ENCODE results near the gene C9orf78.
"Not testable (repeated sequence)": the region's sequence is repeated elsewhere in the genome, so short reads cannot be mapped to it uniquely, and the experiment has no call there.

The C9orf78 gene

GRCh38 chr9:129812385-129812784 lies 22.7 kb downstream of the C9orf78 start:
- no peak for DNase-seq (ENCODE audit: low read depth in 2 of 2)

GRCh38 chr9:129811967-129812363 lies 23.1 kb downstream of the C9orf78 start:
- no peak for DNase-seq (ENCODE audit: low read depth in 2 of 2)

- DNase-seq (ENCODE audit: low read depth in 2 of 2), result no peak
These were observed 24.3 kb downstream of the C9orf78 start for GRCh38 chr9:129810788-129811187.

- DNase-seq (ENCODE audit: low read depth in 2 of 2), result no peak
These were observed 25.0 kb downstream of the C9orf78 start for GRCh38 chr9:129810116-129810515.

- DNase-seq (ENCODE audit: low read depth in 2 of 2), result no peak
These were observed 25.7 kb downstream of the C9orf78 start for GRCh38 chr9:129809346-129809745.

- no peak for DNase-seq (ENCODE audit: low read depth in 2 of 2)
These were observed 29.0 kb downstream of the C9orf78 start for GRCh38 chr9:129806061-129806460.

- no peak for DNase-seq (ENCODE audit: low read depth in 2 of 2)
These were observed 31.4 kb downstream of the C9orf78 start for GRCh38 chr9:129803676-129804060.

- DNase-seq (ENCODE audit: low read depth in 2 of 2), result peak; percentile 90
These were observed 32.0 kb downstream of the C9orf78 start, which contains the start of gene TOR1B for GRCh38 chr9:129802833-129803675. TSS of gene TOR1B (plus strand) at chr9:129803184. CDS start at chr9:129803213, 29 bp downstream.

- no peak for DNase-seq (ENCODE audit: low read depth in 2 of 2)
These were observed 33.6 kb downstream of the C9orf78 start for GRCh38 chr9:129801504-129801903.

- DNase-seq (ENCODE audit: low read depth in 2 of 2), result no peak
These were observed 36.1 kb downstream of the C9orf78 start for GRCh38 chr9:129798973-129799372.

- DNase-seq (ENCODE audit: low read depth in 2 of 2), result not testable (repeated sequence)
These were observed 39.0 kb downstream of the C9orf78 start for GRCh38 chr9:129796029-129796428.

- no peak for DNase-seq (ENCODE audit: low read depth in 2 of 2)
These were observed 40.5 kb downstream of the C9orf78 start for GRCh38 chr9:129794549-129794948.

GRCh38 chr9:129786481-129786880 lies 48.6 kb downstream of the C9orf78 start:
- no peak for DNase-seq (ENCODE audit: low read depth in 2 of 2)

GRCh38 chr9:129785866-129786265 lies 49.2 kb downstream of the C9orf78 start:
- DNase-seq (ENCODE audit: low read depth in 2 of 2), result no peak

- DNase-seq (ENCODE audit: low read depth in 2 of 2), result not testable (repeated sequence)
These were observed 50.1 kb downstream of the C9orf78 start for GRCh38 chr9:129784970-129785369.

- peak; percentile 36 to 60 for DNase-seq (ENCODE audit: low read depth in 2 of 2)
These were observed 51.3 kb downstream of the C9orf78 start for GRCh38 chr9:129783516-129784361.

GRCh38 chr9:129781981-129782380 lies 53.1 kb downstream of the C9orf78 start:
- DNase-seq (ENCODE audit: low read depth in 2 of 2), result no peak

GRCh38 chr9:129781131-129781530 lies 53.9 kb downstream of the C9orf78 start:
- DNase-seq (ENCODE audit: low read depth in 2 of 2), result no peak

GRCh38 chr9:129779560-129780190 lies 55.4 kb downstream of the C9orf78 start:
- no peak for DNase-seq (ENCODE audit: low read depth in 2 of 2)

- DNase-seq (ENCODE audit: low read depth in 2 of 2), result no peak
These were observed 56.6 kb downstream of the C9orf78 start for GRCh38 chr9:129778469-129778868.

- DNase-seq (ENCODE audit: low read depth in 2 of 2), result no peak
These were observed 57.3 kb downstream of the C9orf78 start for GRCh38 chr9:129777769-129778130.

Data from stimulated activated CD8-positive, alpha-beta memory T cell treated with anti-CD3 and anti-CD28 coated beads, Interleukin-2, amount 100 ng/mL, for 48 hours (primary cell).